Measurements from ENCODE around the gene HP. TPM values are rescaled to one million over a fixed set of nuclear protein-coding genes. Genes with fewer than 3 reads are reported as not detected.

HP gene
- total RNA-seq, 1 donor from 2014 or later = not detected

GRCh38 chr16:72033437-72033836, 20.9 kb upstream of the HP start:
- Histone ChIP-seq H3K27me3 (ENCODE audit: control insufficient read depth, insufficient read depth, low read length) (no peaks in the 10 kb centered on the region), H3K4me3 (ENCODE audit: low read depth, low read length) (no peak overlapping the region), H3K36me3 (ENCODE audit: control insufficient read depth, insufficient read depth, low read length) (no peaks in the 10 kb centered on the region)
- TF ChIP-seq CTCF (IDR thresholded peaks at IDR 0.05; ENCODE audit: insufficient read depth, low read length, poor library complexity, severe bottlenecking) = no peak
- DNase-seq (ENCODE audit: low read depth) = no peak

- H3K4me3 ChIP-seq (ENCODE audit: low read depth, low read length) = no peak overlapping the region
- no peaks in the 10 kb centered on the region for H3K27me3 ChIP-seq (ENCODE audit: control insufficient read depth, insufficient read depth, low read length)
- no peaks in the 10 kb centered on the region for H3K36me3 ChIP-seq (ENCODE audit: control insufficient read depth, insufficient read depth, low read length)
- no peak for DNase-seq (ENCODE audit: low read depth)
- no peak for TF ChIP-seq CTCF (IDR thresholded peaks at IDR 0.05; ENCODE audit: insufficient read depth, low read length, poor library complexity, severe bottlenecking)
These were observed 18.2 kb upstream of the HP start for GRCh38 chr16:72036098-72036497.

GRCh38 chr16:72042157-72042660, 12.1 kb upstream of the HP start:
- Histone ChIP-seq H3K4me3 (ENCODE audit: low read depth, low read length) (no peak overlapping the region), H3K36me3 (ENCODE audit: control insufficient read depth, insufficient read depth, low read length) (no peaks in the 10 kb centered on the region), H3K27me3 (ENCODE audit: control insufficient read depth, insufficient read depth, low read length) (no peaks in the 10 kb centered on the region)
- no peak for TF ChIP-seq CTCF (IDR thresholded peaks at IDR 0.05; ENCODE audit: insufficient read depth, low read length, poor library complexity, severe bottlenecking)
- DNase-seq (ENCODE audit: low read depth) = no peak

- no peaks in the 10 kb centered on the region for H3K27me3 ChIP-seq (ENCODE audit: control insufficient read depth, insufficient read depth, low read length)
- DNase-seq (ENCODE audit: low read depth) = no peak
- H3K4me3 ChIP-seq (ENCODE audit: low read depth, low read length) = no peak overlapping the region
- no peak for TF ChIP-seq CTCF (IDR thresholded peaks at IDR 0.05; ENCODE audit: insufficient read depth, low read length, poor library complexity, severe bottlenecking)
- H3K36me3 ChIP-seq (ENCODE audit: control insufficient read depth, insufficient read depth, low read length) = no peaks in the 10 kb centered on the region
These were observed 11.2 kb upstream of the HP start for GRCh38 chr16:72043058-72043457.

- H3K36me3 ChIP-seq (ENCODE audit: control insufficient read depth, insufficient read depth, low read length) = no peaks in the 10 kb centered on the region
- no peak for TF ChIP-seq CTCF (IDR thresholded peaks at IDR 0.05; ENCODE audit: insufficient read depth, low read length, poor library complexity, severe bottlenecking)
- no peaks in the 10 kb centered on the region for H3K27me3 ChIP-seq (ENCODE audit: control insufficient read depth, insufficient read depth, low read length)
- no peak overlapping the region for H3K4me3 ChIP-seq (ENCODE audit: low read depth, low read length)
- DNase-seq (ENCODE audit: low read depth) = no peak
These were observed 10.8 kb upstream of the HP start for GRCh38 chr16:72043539-72043938.

- no peak for DNase-seq (ENCODE audit: low read depth)
- H3K36me3 ChIP-seq (ENCODE audit: control insufficient read depth, insufficient read depth, low read length) = no peaks in the 10 kb centered on the region
- TF ChIP-seq CTCF (IDR thresholded peaks at IDR 0.05; ENCODE audit: insufficient read depth, low read length, poor library complexity, severe bottlenecking) = no peak
- H3K4me3 ChIP-seq (ENCODE audit: low read depth, low read length) = no peak overlapping the region
- no peaks in the 10 kb centered on the region for H3K27me3 ChIP-seq (ENCODE audit: control insufficient read depth, insufficient read depth, low read length)
These were observed 10.0 kb upstream of the HP start for GRCh38 chr16:72044296-72044695.

Measured in kidney epithelial cell (primary cell).